GM18867 (cell line): ENCODE data around the gene CALCOCO1.
"Not testable (repeated sequence)": the region's sequence is repeated elsewhere in the genome, so short reads cannot be mapped to it uniquely, and the experiment has no call there.

ENCODE experiments used
- ATAC-seq: cut with Tn5 transposase; IDR thresholded peaks from one replicate; pipeline ENCODE4 v1.9.1; 2021; ENCODE audit warnings: mild to moderate bottlenecking, moderate library complexity; ENCODE audit not compliant: unreplicated experiment

Gene CALCOCO1

GRCh38 chr12:53699678-53700025 lies 27.6 kb downstream of the CALCOCO1 start:
- ATAC-seq, result no peak

GRCh38 chr12:53698948-53699677 lies 28.1 kb downstream of the CALCOCO1 start:
- no peak for ATAC-seq

GRCh38 chr12:53696655-53697331 lies 30.5 kb downstream of the CALCOCO1 start:
- no peak for ATAC-seq

GRCh38 chr12:53696285-53696654 lies 31.0 kb downstream of the CALCOCO1 start:
- no peak for ATAC-seq

- no peak for ATAC-seq
Observed at GRCh38 chr12:53695152-53696145, 31.8 kb downstream of the CALCOCO1 start.

- no peak for ATAC-seq
Observed at GRCh38 chr12:53694756-53695151, 32.5 kb downstream of the CALCOCO1 start.

- no peak for ATAC-seq
Observed at GRCh38 chr12:53688134-53688533, 39.1 kb downstream of the CALCOCO1 start.

- ATAC-seq, result no peak
Observed at GRCh38 chr12:53686436-53686835, 40.8 kb downstream of the CALCOCO1 start.

GRCh38 chr12:53684654-53685220 lies 42.5 kb downstream of the CALCOCO1 start:
- ATAC-seq, result no peak

- ATAC-seq, result no peak
Observed at GRCh38 chr12:53683983-53684382, 43.3 kb downstream of the CALCOCO1 start.

GRCh38 chr12:53683494-53683893 lies 43.8 kb downstream of the CALCOCO1 start:
- no peak for ATAC-seq

GRCh38 chr12:53680061-53680460 lies 47.2 kb downstream of the CALCOCO1 start:
- ATAC-seq, result not testable (repeated sequence)

GRCh38 chr12:53677800-53678148 lies 49.5 kb downstream of the CALCOCO1 start:
- no peak for ATAC-seq

GRCh38 chr12:53677016-53677799 lies 50.0 kb downstream of the CALCOCO1 start:
- no peak for ATAC-seq

GRCh38 chr12:53676656-53677015 lies 50.6 kb downstream of the CALCOCO1 start:
- no peak for ATAC-seq

- peak; percentile 93 for ATAC-seq
Observed at GRCh38 chr12:53675701-53676607, 51.3 kb downstream of the CALCOCO1 start, which contains the start of gene ATP5MC2. TSS of gene ATP5MC2 (minus strand) at chr12:53676083. CDS start at chr12:53672614, 3,469 bp downstream.

- no peak for ATAC-seq
Observed at GRCh38 chr12:53674977-53675700, 52.1 kb downstream of the CALCOCO1 start.

- ATAC-seq, result no peak
Observed at GRCh38 chr12:53670971-53671370, 56.3 kb downstream of the CALCOCO1 start.

- no peak for ATAC-seq
Observed at GRCh38 chr12:53670308-53670707, 56.9 kb downstream of the CALCOCO1 start.
